Measurements from ENCODE around the gene TRIM66.

TRIM66 gene

DNA sequence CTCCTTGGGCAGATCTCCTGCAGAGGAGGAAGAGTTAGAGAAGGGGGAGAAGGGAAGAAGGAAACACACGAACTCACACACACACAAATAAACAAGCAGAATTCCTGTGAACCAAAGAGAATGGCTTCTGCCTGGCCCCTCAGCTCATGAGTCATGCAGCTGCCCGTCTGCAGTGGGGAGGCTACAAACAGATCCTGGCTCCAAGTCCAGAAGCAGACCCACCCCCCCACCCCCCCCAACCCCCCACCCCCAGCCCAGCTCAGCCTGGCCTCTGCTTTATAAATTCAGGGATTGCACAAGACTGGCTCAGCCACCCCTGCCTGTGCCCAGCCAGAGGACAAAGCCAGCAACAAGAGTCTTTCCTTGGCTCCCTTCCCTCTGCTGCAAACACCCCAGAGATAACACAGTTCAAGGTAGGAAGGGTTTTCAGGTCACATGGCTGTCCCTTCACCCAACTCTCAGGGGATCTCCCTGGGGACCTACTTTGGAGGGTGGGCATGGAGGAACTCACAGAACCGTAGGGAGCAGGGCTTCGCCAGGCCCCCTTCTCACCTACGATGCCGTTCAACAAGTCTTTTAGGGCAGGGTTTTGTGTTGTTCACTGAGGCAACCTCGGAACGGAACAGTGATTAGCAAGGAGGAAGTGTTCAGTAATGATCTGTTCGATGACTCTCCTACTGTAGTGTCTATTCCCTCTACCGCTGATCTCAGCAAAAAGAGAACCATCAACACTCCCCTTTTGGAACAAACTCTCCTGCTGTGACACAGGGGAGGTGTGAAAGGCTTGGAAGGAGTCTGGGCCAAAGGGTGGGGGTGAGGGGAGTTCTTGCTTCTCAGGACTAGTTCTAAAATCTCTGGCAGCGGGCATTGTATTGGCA lies 35.6 kb upstream of the TRIM66 start:
- peak overlapping the region in 20 of 21 experiments; percentile 53 to 94 (median 80) for H3K27ac ChIP-seq
- H3K4me3 ChIP-seq, result no peak overlapping the region

DNA sequence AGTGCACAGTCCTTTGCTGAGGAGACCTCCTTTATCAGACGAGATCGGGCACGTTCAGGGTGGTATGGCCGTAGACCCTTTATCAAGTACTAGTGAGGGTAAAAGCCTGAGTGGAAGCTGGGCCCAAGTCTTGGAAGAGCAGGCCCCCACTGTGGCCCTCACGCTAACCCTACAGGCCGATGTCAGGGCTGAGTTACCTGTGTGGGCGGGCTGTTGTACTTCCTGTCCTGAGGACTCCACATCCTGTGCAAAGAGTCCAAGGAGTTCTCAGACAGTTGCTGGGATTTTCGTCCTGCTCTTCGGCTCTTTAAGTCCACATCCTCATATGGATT lies 35.0 kb upstream of the TRIM66 start:
- no peak overlapping the region for H3K4me3 ChIP-seq
- H3K27ac ChIP-seq, result peak overlapping the region in 20 of 21 experiments; percentile 39 to 94 (median 76)

DNA sequence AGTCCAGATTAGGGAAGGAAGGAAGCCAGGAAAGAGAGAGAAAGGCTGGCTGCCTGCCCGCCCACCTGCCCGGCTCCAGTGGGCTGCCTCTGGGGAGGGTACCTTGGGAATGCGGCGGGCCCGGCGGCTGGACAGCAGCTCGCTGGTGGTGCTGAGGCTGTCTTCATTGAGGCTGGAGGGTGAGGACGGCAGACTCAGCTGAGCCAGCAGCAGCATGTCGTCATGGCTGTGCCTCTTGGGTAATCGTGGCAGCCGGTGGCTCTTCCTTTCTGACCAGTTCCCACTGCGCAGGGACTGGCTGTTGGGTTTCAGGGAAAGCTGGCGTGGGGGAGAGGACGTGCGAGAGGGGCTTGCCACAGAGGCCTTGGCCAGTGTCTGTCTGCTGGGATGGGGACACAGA lies 33.0 kb upstream of the TRIM66 start:
- peak overlapping the region in 8 of 21 experiments; percentile 3 to 65 (median 30) for H3K27ac ChIP-seq
- H3K4me3 ChIP-seq, result no peak overlapping the region

DNA sequence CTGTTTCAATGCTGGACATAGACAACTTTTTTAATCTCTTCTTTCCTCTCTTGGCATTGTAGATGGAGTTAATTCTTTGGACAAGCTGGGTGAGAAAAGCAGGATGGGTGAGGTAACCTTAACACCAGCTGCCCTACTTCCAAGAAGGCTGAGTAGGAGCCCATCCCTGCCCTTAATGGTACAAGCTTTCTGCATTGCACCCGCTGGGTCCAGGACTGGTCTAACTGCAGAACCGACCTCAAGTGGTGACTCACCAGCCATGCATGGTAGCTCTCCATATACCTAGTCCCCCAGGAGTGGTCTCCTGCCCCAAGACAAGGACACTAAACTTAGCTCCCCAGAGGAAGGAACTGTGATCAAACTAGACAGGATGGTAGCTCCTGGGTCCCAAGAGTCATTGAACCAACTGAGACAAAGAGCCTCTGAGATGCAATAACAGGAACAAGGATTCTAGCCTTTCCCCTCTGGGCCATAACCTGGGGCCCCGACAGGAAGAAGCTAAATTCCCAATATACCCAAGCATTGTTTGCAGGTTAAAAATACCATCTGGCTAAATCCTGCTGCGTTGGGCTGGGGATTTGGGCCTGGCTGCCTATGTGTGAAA lies 32.3 kb upstream of the TRIM66 start:
- Histone ChIP-seq H3K27ac (peak overlapping the region in 10 of 21 experiments; percentile 3 to 60 (median 44)), H3K4me3 (no peak overlapping the region)

DNA sequence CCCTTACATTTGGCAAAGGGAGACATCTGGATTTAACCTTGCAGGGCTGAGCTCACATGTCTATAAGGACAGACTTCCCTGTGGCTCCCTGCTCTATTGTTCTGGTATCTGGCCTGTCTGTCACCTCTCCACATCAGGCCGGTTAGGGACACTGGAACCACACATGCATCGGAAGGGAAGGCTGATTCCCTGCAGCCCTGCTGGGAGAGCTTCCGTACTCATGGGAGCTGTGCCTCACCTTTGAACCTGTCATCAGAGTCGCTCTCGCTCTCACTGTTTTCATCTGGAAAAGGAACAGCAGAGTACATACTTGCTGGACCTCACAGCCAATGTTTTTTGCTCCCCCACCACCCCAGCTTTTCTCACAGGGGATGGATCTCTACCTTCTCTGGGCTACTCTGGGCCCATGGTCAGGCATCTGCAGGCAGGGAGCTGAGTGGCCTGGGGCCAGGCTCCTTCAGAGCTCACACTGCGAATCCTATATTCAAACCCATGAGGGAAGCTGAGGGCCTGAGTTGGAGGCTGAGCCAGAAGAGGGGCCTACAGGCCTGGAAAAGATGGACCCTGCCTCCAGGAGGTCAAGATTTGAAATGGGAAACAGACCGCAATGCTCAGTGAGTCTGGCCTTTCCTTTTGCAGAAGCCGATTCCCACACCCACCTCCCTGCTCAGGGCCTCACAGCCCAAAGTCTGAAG lies 31.4 kb upstream of the TRIM66 start:
- H3K27ac ChIP-seq, result peak overlapping the region in 11 of 21 experiments; percentile 3 to 60 (median 45)
- no peak overlapping the region for H3K4me3 ChIP-seq

DNA sequence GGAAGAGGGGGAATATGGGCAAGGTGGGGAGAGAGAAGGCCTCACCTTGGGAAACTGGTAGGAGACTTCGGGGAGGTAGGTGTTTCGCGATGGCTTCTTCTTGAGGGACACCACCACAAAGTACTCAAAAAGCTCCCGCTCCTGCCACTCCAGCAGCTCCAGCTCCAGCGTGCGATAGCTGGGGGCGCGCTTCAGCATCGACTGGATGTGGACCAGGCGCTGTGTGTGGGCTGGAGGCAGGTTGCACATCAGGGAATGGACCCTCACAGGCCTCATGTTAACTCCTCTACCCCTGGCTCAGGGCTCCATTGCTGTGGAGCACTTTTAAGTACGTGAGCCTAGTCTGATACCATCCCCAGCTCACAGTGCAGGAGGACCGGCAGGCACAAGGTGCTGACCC lies 30.0 kb upstream of the TRIM66 start:
- peak overlapping the region in 1 of 21 experiments; percentile 31 for H3K27ac ChIP-seq
- H3K4me3 ChIP-seq, result no peak overlapping the region

DNA sequence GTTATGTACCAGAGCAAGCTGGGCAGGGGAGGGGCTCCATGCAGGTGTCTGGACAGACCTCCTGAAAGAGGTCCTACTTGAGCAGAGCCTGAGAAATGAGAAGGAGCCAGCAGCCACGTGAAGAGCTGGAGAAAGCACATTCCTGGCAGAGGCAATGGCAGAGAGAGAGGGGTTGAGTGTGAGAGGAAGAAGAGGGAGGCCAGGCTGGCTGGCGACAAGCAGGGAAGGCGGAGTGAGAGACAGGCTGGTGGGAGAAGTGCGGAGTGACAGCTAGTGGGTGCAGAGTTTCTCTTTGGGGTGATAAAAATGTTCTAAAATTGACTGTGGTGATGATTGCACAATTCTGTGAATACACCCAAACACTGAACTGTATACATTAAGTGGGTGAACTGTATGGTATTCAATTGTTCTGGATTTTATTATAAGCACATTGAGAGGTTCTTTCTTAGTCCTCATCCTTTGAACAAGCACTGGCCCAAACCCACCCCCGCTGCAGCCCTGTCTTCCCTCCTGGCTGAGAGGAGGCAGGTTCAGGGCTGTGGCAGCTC lies 29.5 kb upstream of the TRIM66 start:
- H3K4me3 ChIP-seq, result no peak overlapping the region
- no peak overlapping the region for H3K27ac ChIP-seq

DNA sequence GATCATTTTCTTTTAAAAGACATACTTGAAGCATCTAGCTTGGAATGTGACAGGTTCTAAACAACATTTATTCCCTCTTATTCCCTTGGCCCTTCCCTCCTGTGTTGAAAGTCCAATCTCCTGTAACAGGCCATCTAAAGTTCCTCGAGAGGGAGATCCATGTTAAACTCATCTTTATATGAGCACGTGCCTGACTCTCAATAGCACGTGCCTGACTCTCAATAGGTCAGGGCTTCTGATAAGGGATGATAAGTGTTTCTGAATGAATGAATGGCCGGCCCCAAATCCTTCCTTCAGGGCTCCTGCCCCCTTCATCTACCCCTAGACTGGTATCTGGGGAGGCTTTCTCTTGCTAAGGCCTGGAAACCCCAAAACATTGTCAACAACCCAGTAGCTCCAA lies 27.3 kb upstream of the TRIM66 start:
- Histone ChIP-seq H3K4me3 (no peak overlapping the region), H3K27ac (peak overlapping the region in 10 of 21 experiments; percentile 26 to 78 (median 62))

DNA sequence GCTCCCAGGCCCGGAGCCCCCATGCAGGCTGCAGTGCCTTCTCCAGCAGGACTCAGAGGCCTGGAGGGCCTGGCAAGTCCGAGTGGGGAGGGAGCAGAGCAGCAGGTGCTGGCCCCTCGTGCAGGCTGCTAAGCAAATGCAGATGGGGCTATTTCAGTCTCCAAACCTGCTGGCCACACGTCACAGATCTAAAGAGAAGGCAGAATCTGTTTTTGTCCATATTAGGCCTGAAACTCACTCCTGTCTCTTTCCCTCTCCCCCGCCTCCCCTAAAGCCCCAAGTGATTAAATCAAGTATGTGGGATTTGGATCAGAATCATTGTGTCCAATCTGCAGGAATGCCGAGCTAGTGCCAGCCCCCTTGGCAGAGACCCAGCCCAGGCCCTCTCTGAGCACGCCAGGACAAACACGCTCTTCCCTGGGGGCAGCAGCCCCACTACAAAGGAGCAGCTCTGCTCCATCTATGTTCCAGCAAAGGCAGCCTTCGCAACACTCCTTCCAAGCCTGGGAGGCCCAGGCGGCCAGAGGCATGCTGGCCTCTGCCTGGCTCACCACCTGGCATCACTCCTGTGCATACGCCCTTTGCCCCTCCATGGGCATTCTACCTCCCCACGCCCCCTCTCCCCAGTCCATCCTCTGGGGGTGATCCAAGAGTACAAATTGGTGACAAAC lies 26.7 kb upstream of the TRIM66 start:
- no peak overlapping the region for H3K4me3 ChIP-seq
- peak overlapping the region in 15 of 21 experiments; percentile 1 to 78 (median 61) for H3K27ac ChIP-seq

DNA sequence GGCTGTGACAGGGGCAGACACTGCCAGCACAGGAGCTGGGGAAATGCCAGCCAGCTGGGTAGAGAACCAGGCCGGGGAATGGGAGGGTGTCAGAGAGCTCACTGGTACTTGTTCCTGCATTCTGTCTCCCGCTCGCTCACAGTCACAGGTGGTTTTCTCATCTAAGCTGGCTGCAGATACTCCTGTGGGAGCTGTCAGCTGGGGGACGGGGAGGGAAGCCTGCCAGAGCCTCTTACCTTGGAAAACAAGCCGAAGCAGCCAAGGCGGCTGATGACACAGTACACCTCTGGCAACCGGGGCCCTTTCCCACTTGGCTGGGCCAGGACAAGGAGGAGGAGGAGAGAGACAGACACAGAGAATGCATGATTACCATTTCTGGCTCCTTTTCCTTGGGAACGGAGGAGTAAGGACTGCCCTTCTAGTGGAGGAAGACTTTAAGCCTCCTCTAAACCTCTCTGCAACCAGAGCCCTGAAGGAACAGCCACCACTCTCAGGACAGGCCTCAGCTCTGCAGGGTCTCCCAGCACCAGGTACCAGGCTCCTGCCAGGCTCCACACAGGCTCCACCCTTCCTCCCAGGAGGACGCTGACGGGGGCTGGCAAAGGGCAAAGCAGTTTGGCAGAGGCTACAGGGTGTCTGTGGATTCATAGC lies 25.2 kb upstream of the TRIM66 start:
- Histone ChIP-seq H3K27ac (peak overlapping the region in 15 of 21 experiments; percentile 12 to 78 (median 61)), H3K4me3 (no peak overlapping the region)

DNA sequence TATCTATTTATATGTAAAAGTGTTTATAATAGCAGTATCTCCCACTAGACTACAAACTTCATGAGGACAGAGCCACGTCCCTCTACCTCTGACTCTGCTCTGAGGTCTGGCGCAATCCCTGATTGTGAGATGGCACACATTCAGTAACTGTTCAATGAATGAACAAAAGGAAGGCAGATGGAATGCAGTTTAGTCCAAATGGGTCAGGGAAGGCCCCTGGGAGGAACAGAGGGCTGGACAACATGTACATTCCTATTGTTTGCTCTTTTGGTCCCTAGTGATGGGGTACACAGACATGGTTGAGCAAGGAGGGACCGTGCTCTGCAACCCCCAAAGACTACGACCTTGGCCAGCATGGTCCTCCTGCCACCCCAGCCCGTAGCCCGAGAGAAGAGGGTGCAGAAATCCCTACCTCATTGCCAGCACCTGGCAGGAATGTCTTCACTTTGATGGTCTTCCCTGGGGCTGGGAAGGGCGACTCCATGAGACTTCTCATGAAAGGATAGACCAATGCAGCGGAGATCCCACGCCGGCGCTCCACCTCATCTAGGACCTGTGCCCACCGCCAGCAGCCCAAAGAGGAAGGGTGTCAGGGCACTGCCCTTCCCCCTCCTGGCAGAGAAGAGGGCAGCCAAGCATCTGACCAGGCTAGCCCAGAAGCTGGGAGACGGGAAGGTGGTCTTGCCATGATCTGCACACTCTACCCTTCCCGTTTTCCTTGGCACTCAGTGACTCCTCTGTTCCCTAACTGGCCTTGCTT lies 24.4 kb upstream of the TRIM66 start:
- Histone ChIP-seq H3K27ac (peak overlapping the region in 8 of 21 experiments; percentile 46 to 78 (median 69)), H3K4me3 (no peak overlapping the region)

DNA sequence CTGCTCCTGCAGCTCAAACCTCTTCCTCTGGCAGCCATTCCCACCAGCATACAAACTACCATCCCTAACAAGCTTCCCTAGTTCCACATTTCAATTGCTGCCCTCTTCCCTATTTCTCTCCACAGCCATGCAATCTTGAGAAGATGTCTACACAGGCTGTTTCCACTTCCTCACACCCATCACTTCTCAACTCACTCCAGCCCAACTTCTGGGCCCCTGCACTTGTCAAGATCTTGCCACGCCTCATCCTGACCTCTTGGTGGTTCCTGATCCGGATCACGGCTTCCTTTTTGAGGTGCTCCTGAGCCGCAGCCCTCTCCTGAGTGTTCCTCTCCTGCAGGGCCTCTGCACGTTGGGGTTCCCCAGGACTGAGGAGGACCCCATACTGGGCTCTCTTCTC lies 22.7 kb upstream of the TRIM66 start:
- H3K4me3 ChIP-seq, result no peak overlapping the region
- H3K27ac ChIP-seq, result peak overlapping the region in 1 of 21 experiments; percentile 9

DNA sequence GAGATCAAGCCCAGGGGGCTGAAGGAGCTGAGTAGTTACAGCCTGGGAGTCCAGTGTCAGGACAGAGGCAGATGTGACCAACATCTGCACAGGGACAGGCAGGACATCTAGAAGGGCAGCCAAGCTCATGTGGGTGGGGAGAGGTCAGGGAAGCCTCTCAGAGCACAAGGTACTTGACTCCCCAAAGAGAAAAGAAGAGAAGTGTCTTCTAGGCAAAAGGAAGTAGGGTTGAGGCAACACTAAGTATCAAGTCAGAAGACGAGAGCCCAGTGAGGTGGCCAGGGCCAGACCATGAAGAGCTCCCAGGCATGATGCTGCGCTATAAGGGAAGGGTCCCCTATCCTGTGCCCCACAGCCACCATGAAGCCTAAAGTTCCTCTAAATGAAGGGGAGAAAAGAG lies 21.7 kb upstream of the TRIM66 start:
- Histone ChIP-seq H3K27ac (peak overlapping the region in 3 of 21 experiments; percentile 6 to 32 (median 22)), H3K4me3 (no peak overlapping the region)

DNA sequence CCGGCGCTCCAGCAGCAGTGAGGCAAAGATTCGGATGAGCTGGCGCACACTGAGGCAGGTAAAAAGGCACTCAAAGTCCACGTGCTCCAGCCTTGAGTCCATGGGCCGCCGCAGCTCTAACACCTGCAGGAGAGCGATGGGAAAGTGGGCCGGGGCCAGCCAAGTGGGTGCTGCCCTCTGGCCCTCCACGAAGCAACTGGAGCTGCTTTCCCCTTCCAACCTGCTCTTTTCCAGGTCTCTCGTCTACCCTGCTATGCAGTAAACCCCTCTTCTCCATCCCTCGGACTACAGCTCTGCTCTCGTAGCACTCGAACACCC lies 20.1 kb upstream of the TRIM66 start:
- Histone ChIP-seq H3K4me3 (no peak overlapping the region), H3K27ac (no peak overlapping the region)

DNA sequence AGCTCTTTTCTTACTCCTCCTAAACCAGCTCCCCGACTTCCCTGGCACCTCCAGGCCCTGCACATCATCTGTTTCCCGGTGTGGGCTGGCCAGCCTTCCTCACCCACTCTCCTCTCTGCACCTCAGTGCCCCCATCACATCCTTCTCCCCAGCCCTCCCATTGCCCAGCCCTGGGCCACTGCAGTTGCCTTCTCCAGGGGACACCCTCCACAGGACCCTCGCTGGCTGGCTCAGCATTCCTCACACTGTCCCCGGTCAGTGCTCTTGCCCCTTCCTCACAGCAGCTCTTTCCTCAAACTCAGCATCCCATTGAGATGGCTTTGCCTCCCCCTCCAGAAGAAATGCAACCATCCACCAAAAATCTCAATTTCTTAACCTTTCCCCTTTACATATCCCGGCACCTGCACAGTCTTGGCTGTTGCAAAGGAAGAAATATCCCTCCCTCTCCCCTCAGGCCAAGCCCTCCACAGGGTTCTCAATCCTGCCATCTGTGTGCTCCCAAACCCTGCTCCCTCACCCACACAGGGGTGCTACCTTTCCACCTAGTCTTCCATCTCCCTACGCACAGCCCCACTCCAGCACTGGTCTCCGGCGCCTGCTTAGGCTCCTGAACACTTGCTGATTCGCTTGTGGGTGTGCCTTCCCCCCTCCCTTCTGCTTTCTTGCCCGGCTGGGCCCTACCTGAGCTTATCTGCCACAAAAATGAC lies 19.6 kb upstream of the TRIM66 start:
- peak overlapping the region in 2 of 21 experiments; percentile 7 to 20 for H3K27ac ChIP-seq
- no peak overlapping the region for H3K4me3 ChIP-seq

DNA sequence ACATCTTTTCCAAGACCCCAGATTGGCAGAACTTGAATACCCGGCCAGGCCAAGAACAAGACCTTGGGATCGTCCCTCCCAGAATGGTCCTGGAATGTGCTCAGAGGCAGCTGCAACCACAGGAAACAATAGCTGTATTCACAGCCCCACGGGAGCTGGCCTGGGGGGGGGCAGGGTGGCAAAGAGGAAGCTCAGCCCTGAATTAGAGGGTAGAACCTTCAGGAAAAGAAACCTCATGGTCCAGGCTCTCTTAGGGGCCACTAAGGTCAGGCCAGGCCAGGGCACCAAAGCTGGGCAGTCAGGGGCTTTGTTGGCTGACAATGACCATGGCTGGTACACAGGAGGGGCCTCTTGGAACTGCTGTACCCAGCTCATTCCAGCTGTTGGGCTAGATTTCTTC lies 17.4 kb upstream of the TRIM66 start:
- H3K4me3 ChIP-seq, result no peak overlapping the region
- H3K27ac ChIP-seq, result peak overlapping the region in 16 of 21 experiments; percentile 5 to 79 (median 46)

DNA sequence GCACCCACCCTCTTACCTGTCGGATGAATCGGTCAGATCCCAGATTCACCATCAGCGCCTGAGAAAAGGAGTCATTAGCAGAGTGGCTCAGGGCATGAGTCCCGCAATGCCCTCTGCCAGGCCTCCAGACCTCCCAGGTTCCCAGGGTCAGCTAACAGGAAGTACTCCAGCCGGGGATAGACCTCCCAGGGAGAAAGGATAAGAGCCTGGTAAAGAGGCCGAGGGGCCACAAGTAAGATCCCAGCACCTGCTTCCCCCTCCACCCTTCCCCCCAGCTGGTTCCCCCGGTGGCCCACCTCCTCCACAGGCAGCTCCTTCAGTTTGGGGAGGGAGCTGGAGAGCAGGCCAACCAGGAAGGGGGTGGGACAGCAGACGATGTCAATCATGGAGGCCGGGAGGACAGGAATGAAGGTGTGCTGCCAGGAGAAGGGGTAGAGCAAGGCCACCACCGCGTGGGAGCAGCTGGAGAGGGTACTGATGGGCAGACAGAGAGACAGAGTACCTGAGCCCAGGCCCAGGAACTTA lies 16.5 kb upstream of the TRIM66 start:
- H3K4me3 ChIP-seq, result no peak overlapping the region
- H3K27ac ChIP-seq, result peak overlapping the region in 7 of 21 experiments; percentile 12 to 70 (median 47)

DNA sequence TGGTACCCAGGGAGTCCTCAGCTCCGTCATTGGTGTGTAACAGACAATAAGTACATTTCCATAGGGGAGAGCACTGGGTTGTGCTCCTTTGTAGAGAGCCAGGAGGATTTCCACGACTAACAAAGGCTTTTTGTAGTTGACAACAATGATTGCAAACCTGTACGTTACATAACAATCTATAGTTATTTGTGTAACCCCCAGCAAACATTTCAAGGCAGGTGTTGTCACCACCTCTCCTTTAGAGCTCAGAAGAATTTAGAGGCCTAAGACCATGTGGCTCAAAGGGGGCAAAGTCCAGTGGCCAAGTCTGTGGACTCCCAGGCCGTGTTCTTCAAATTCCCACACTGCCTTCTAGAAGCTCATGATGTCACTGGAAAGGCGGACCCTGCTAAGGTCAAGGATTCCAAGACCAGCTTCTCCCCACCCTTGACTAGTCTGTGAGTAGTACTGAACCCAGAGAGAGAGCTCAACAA lies 15.9 kb upstream of the TRIM66 start:
- H3K4me3 ChIP-seq, result no peak overlapping the region
- H3K27ac ChIP-seq, result peak overlapping the region in 3 of 21 experiments; percentile 23 to 47 (median 25)

All from skin epidermis (tissue), 12 donors.